ENCODE results near the gene RPL14. TPM values are rescaled to one million over a fixed set of nuclear protein-coding genes. Genes with fewer than 3 reads are reported as not detected.

The RPL14 gene
- polyA plus RNA-seq, 1 of the 3 experiments (the other 2 are of a cell fraction): 416 TPM

GRCh38 chr3:40476478-40477470, 19.6 kb downstream of the RPL14 start, which contains the start of gene ZNF619:
Gene ZNF619 (plus strand): TSS chr3:40477122. CDS start chr3:40477980, 858 bp downstream.
- Histone ChIP-seq H3K36me3 (replicated peaks in 1 of 2; ENCODE audit: control insufficient read depth in 1 of 2, insufficient read depth in 2 of 2, low read length in 1 of 2) (peaks cover 0 to 11% of the 10 kb centered on the region in 2 experiments), H3K9me2 (no peaks in the 10 kb centered on the region), H2AFZ (ENCODE audit: low read depth) (peak within 1 kb of the TSS; percentile 100), H4K20me1 (ENCODE audit: insufficient read depth) (no peaks in the 10 kb centered on the region), H3K79me2 (ENCODE audit: insufficient read depth) (no peaks in the 10 kb centered on the region), H3K4me2 (peak within 1 kb of the TSS; percentile 86), H3K4me3 (ENCODE audit: low read depth in 2 of 2, low read length in 1 of 2) (peak within 1 kb of the TSS; percentile 81 to 95), H3K4me1 (ENCODE audit: control insufficient read depth in 1 of 2, insufficient read depth in 2 of 2, low read depth in 1 of 2, low read length in 1 of 2) (peaks cover 4 to 6% of the 10 kb centered on the region in 2 experiments; a peak in 2 of 4 replicates), H3K27ac (ENCODE audit: low read depth in 2 of 2, low read length in 1 of 2) (peak within 1 kb of the TSS; percentile 32 to 61; a peak in 2 of 4 replicates), H3K27me3 (ENCODE audit: insufficient read depth) (no peaks in the 10 kb centered on the region), H3F3A (replicated peaks; ENCODE audit: insufficient read depth) (no peaks in the 10 kb centered on the region), H3K9ac (peak within 1 kb of the TSS; percentile 89), H3K9me3 (no peaks in the 10 kb centered on the region)
- WGBS (ENCODE audit: low lambda C conversion rate): 26% methylated on average over 32 of the region's 48 CpGs
- peak; percentile 63 for TF ChIP-seq POLR2AphosphoS5 (IDR thresholded peaks at IDR 0.05; ENCODE audit: low read depth, low read length)
- TF ChIP-seq MAX (IDR thresholded peaks at IDR 0.05; ENCODE audit: low read depth): peak; percentile 69; the same call in 1 of the 2 replicates
- no peak for TF ChIP-seq TCF12 (IDR thresholded peaks at IDR 0.05)
- peak; percentile 58; the same call in 1 of the 2 replicates for TF ChIP-seq TAF1 (IDR thresholded peaks at IDR 0.05; ENCODE audit: borderline replicate concordance, low read depth, low read length)
- no peak for TF ChIP-seq MEF2A (IDR thresholded peaks at IDR 0.05; ENCODE audit: borderline replicate concordance, low read depth)
- no peak for TF ChIP-seq TEAD4 (IDR thresholded peaks at IDR 0.05; ENCODE audit: borderline replicate concordance, insufficient read depth)
- TF ChIP-seq RXRA (IDR thresholded peaks at IDR 0.05; ENCODE audit: borderline replicate concordance, low read depth): no peak
- TF ChIP-seq NFIC (IDR thresholded peaks at IDR 0.05; ENCODE audit: borderline replicate concordance): no peak
- TF ChIP-seq USF2 (IDR thresholded peaks at IDR 0.05; ENCODE audit: borderline replicate concordance, low read depth, low read length): no peak
- TF ChIP-seq ELF1 (IDR thresholded peaks at IDR 0.05): peak; percentile 81
- TF ChIP-seq RFX5 (IDR thresholded peaks at IDR 0.05; ENCODE audit: low read length): no peak
- TF ChIP-seq YY1 (IDR thresholded peaks at IDR 0.05; ENCODE audit: low read depth): peak; percentile 66; the same call in 1 of the 2 replicates
- TF ChIP-seq IRF3 (IDR thresholded peaks at IDR 0.05; ENCODE audit: low read depth, low read length): no peak
- no peak for TF ChIP-seq SMC3 (IDR thresholded peaks at IDR 0.05; ENCODE audit: low read depth, low read length)
- TF ChIP-seq SIN3A (IDR thresholded peaks at IDR 0.05; ENCODE audit: borderline replicate concordance, low read depth, low read length): peak; percentile 65; the same call in 1 of the 2 replicates
- TF ChIP-seq FOXM1 (IDR thresholded peaks at IDR 0.05; ENCODE audit: low read depth): 0 out of 2 replicates have a peak, but pooled peaks have one; percentile 12
- no peak for TF ChIP-seq CHD2 (IDR thresholded peaks at IDR 0.05; ENCODE audit: low read length, partially characterized antibody)
- no peak for TF ChIP-seq JUND (IDR thresholded peaks at IDR 0.05)
- peak; percentile 68 for TF ChIP-seq GABPA (IDR thresholded peaks at IDR 0.05; ENCODE audit: low read depth)
- no peak for TF ChIP-seq EP300 (IDR thresholded peaks at IDR 0.05; ENCODE audit: borderline replicate concordance in 1 of 2, low read depth in 1 of 2, low read length in 1 of 2)
- no peak for TF ChIP-seq EZH2phosphoT487 (IDR thresholded peaks at IDR 0.05; ENCODE audit: borderline replicate concordance, low read depth)
- TF ChIP-seq MXI1 (IDR thresholded peaks at IDR 0.05; ENCODE audit: low read depth, low read length): peak; percentile 48; the same call in 1 of the 2 replicates
- no peak for TF ChIP-seq GATA2 (CRISPR knock-in tag; IDR thresholded peaks at IDR 0.05)
- TF ChIP-seq FOXJ3 (CRISPR knock-in tag; IDR thresholded peaks at IDR 0.05): no peak
- TF ChIP-seq FOSL2 (IDR thresholded peaks at IDR 0.05; ENCODE audit: borderline replicate concordance, low read depth): no peak
- ChIA-PET POLR2A (interaction anchor here (1.2 to 2.7 kb wide), 4 partner anchors 20 to 48 kb away, joined by 3 to 19 read pairs (median 10); partner anchors contain the start of genes RPL14, ZNF620 and ZNF621), CTCF (interaction anchor here (3.9 kb wide), 1 partner anchor 28 kb away, joined by 12 read pairs; the partner anchor contains the start of gene ZNF620)
- peak; percentile 86 for DNase-seq
